AG09309 (cell line): ENCODE data around the gene PARD3B.
"Not testable (repeated sequence)": the region's sequence is repeated elsewhere in the genome, so short reads cannot be mapped to it uniquely, and the experiment has no call there.

Experiments
- DNase-seq: peaks from one replicate; pipeline ENCODE4 v3.0.0-alpha.2; 2010; ENCODE audit warnings: low read depth
- H3K4me3 ChIP-seq: 2 replicates; pipeline ENCODE4 v1.5.1; 2011; ENCODE audit warnings: mild to moderate bottlenecking, low read depth, low read length, moderate library complexity; ENCODE audit not compliant: control insufficient read depth
- TF ChIP-seq, protein P1 (sequence below): IDR thresholded peaks from 2 replicates; pipeline ENCODE4 v1.5.1; 2011; ENCODE audit warnings: mild to moderate bottlenecking, low read depth, low read length, inconsistent platforms; ENCODE audit not compliant: insufficient read depth, control insufficient read depth; ENCODE audit errors: missing control alignments

The PARD3B gene

DNA sequence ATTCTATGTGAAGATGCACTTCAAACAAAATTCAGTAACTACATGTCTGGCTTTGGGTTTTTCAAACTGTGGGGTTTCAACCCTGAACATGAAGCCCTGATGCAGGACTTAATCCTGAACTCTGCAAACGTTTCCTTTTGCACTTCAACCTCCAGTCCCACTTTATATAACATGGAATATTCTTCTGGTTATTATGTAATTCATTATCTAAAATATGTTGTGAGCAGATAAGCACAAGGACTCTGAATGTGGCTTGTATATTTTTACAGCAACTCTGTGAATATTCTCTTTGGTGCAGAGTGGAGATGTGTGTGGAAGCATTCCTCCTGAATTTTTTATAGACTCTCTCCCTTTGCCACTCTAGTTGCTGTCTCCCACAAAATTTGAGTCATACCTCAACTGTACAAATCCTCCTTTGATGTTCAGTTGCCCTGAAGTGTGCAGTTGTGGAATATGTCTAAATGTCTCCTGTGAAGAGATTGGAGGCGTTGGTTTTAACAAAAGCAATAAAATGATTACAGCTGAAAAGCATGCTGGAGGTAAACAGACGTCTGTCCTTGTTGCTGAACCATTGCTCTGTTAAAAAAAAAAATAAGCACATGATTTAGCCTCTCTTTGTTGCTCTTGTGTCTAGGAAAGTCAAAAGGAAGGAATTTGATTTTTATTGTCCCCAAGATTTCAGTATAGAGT, 931.9 kb downstream of the PARD3B start:
- TF ChIP-seq, protein P1, sequence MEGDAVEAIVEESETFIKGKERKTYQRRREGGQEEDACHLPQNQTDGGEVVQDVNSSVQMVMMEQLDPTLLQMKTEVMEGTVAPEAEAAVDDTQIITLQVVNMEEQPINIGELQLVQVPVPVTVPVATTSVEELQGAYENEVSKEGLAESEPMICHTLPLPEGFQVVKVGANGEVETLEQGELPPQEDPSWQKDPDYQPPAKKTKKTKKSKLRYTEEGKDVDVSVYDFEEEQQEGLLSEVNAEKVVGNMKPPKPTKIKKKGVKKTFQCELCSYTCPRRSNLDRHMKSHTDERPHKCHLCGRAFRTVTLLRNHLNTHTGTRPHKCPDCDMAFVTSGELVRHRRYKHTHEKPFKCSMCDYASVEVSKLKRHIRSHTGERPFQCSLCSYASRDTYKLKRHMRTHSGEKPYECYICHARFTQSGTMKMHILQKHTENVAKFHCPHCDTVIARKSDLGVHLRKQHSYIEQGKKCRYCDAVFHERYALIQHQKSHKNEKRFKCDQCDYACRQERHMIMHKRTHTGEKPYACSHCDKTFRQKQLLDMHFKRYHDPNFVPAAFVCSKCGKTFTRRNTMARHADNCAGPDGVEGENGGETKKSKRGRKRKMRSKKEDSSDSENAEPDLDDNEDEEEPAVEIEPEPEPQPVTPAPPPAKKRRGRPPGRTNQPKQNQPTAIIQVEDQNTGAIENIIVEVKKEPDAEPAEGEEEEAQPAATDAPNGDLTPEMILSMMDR, result no peak
- peak; percentile 67 for DNase-seq
- H3K4me3 ChIP-seq, result no peak overlapping the region

DNA sequence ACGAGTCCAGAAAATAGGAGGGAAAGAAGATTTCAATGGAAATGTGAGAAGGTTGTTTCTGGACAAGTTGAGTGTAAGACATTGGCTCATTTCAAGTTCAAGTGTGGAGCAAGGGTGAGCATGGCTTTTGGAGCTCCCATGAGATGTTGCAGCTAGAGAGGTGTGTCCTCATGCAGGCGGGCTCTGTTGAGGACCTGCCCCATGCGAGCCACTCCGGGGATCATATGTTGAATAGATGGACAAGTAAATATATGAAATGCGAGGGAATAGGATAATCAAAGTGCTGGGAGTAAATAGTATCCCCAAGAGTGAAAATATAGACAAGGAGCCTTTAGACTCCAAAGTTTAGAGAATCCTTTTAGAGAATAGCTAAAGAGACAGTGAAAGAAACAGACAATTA, 936.6 kb downstream of the PARD3B start:
- TF ChIP-seq, protein P1, result no peak
- no peak overlapping the region for H3K4me3 ChIP-seq
- no peak for DNase-seq

DNA sequence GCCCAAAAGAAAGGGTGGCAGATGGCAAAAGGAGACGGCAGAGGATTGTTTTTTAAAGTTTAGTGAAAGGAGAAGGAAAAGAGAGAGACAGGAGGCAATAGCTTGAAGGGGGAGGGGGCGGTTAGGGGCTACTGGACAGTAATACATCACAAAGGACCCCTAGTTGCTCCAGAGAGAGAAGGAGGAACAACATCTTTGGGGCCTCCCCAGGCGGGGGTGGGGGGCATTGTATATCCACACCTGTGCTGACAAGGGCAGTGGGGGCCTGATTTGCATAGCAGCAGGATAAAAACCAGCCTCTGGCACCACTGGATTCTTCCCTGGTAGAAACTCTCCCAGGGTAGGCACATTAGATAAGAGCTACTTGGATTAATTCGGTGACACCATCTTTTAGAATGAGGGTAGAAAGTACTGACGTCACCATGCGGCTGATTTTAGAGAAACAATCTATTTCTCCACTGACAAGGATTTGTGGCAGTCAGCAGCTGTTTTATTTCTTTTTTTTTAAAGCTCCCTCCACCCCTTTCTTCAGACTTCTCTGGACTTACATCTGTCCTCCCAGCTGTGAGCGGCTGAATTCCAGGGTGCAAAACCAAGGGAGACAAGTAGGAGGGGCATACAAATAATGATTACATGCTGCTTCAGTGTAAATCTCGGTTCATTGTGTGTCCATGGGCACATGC, 937.3 kb downstream of the PARD3B start:
- H3K4me3 ChIP-seq, result no peak overlapping the region
- TF ChIP-seq, protein P1, result no peak
- DNase-seq, result no peak

DNA sequence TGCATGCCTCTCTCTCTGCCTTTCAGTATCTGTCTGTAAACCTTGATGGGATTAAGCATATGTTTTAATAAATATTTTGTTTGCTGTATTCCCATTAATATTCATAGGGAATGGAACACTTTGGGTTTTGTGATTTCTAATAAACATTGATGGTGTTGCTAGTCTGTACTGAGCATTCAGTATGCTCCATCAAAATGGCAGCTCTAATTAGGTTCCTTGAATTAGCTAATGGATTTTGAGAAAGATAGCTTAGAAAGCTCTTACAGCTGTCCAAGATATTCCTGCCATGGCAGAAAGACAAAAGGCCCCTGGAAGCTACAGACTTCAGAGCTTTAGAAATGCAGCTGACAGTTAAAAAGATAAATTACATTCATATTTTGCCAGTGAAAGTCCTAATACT, 937.8 kb downstream of the PARD3B start:
- no peak overlapping the region for H3K4me3 ChIP-seq
- no peak for DNase-seq
- TF ChIP-seq, protein P1, result no peak

DNA sequence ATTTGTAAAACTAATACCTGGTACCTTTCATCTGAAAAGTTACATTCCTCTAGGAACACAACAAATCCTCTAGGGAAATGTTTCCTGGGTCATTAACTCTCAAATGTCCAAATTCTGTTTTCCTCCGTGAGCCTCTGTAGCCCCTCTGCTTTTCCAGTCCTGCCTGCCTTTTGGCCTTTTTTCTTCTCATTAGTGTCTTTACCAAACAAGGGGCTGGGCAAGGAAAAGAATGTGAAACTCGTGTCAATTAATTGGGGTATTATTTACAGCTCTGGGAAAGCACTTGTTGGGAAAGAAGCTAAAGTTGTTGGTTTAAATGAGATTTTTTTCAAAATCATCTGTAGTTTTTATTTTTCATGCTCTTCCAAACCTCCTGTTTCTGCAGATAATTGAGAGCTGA, 938.9 kb downstream of the PARD3B start:
- no peak overlapping the region for H3K4me3 ChIP-seq
- TF ChIP-seq, protein P1, result no peak

DNA sequence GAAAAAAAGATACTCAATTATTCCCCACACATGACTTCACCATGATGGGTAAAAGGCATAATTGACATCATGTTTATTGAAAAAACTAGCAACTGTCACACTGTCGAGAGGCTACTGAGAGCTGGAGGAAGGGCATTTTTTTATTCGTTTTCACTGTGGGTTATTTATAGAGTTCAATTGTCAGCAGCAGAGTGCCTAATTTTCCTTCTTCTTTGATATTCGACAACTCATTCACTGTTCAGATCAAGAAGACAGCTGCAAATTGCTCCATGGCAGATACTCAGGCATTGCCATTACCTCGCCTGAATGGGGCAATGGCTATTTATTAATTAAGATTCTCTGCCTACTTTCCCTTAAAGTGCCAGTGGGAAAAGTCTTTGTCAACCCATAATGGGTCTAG, 939.5 kb downstream of the PARD3B start:
- H3K4me3 ChIP-seq, result no peak overlapping the region
- no peak for DNase-seq
- TF ChIP-seq, protein P1, result no peak

More for the DNA sequence above, 938.9 kb downstream of the PARD3B start:
- DNase-seq, result no peak

DNA sequence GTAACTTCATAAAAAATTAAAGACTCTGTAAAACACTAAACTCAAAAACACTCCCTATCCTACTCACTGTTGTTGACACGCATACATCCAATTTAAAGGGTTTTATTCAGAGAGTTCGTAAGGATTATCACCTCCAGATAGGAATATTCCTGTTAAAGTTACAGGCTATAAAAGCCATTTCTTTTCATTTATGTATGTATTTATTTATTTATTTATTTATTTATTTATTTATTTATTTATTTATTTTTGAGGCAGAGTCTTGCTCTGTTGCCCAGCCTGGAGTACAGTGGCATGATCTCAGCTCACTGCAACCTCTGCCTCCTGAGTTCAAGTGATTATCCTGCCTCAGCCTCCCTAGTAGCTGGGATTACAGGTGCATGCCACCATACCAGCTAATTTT, 948.3 kb downstream of the PARD3B start:
- DNase-seq, H3K4me3 ChIP-seq: not testable (repeated sequence)
